GM21619 (cell line): ENCODE results near the gene HMGCR.
"Not testable (repeated sequence)": the region's sequence is repeated elsewhere in the genome, so short reads cannot be mapped to it uniquely, and the experiment has no call there.

Experiments
- ATAC-seq: cut with Tn5 transposase; IDR thresholded peaks from one replicate; pipeline ENCODE4 v1.9.1; 2021; ENCODE audit not compliant: unreplicated experiment

The HMGCR gene

GRCh38 chr5:75336615-75337336, at the start of gene HMGCR:
Gene HMGCR, plus strand, starts transcription at chr5:75337220. Its CDS starts 5,386 bp downstream, at chr5:75342606.
- peak; percentile 98 for ATAC-seq

GRCh38 chr5:75291844-75292243, 45.2 kb upstream of the HMGCR start:
- not testable (repeated sequence) for ATAC-seq

GRCh38 chr5:75300084-75300483, 36.9 kb upstream of the HMGCR start:
- ATAC-seq: no peak

GRCh38 chr5:75303419-75303818, 33.6 kb upstream of the HMGCR start:
- ATAC-seq: no peak

- not testable (repeated sequence) for ATAC-seq
Measured at GRCh38 chr5:75304486-75304885, 32.5 kb upstream of the HMGCR start.

- no peak for ATAC-seq
Measured at GRCh38 chr5:75306746-75307145, 30.3 kb upstream of the HMGCR start.

GRCh38 chr5:75310212-75310611, 26.8 kb upstream of the HMGCR start:
- no peak for ATAC-seq

GRCh38 chr5:75319148-75319547, 17.9 kb upstream of the HMGCR start:
- not testable (repeated sequence) for ATAC-seq

GRCh38 chr5:75319638-75320037, 17.4 kb upstream of the HMGCR start:
- ATAC-seq: no peak

- ATAC-seq: no peak
Measured at GRCh38 chr5:75320371-75320770, 16.6 kb upstream of the HMGCR start.

- ATAC-seq: no peak
Measured at GRCh38 chr5:75322066-75322465, 15.0 kb upstream of the HMGCR start.

- ATAC-seq: no peak
Measured at GRCh38 chr5:75324791-75325190, 12.2 kb upstream of the HMGCR start.

- no peak for ATAC-seq
Measured at GRCh38 chr5:75325242-75325641, 11.8 kb upstream of the HMGCR start.

GRCh38 chr5:75330404-75330803, 6.6 kb upstream of the HMGCR start:
- ATAC-seq: no peak

GRCh38 chr5:75331095-75332090, 5.6 kb upstream of the HMGCR start:
- no peak for ATAC-seq

GRCh38 chr5:75333759-75334158, 3.3 kb upstream of the HMGCR start:
- not testable (repeated sequence) for ATAC-seq

GRCh38 chr5:75334413-75334812, 2.6 kb upstream of the HMGCR start:
- not testable (repeated sequence) for ATAC-seq

GRCh38 chr5:75335486-75335885, 1.5 kb upstream of the HMGCR start:
- ATAC-seq: no peak

- peak; percentile 1 for ATAC-seq
Measured at GRCh38 chr5:75335952-75336614, 937 bp upstream of the HMGCR start.

GRCh38 chr5:75337366-75338021, 474 bp downstream of the HMGCR start:
- ATAC-seq: no peak

- ATAC-seq: no peak
Measured at GRCh38 chr5:75338408-75338807, 1.4 kb downstream of the HMGCR start.
